HCT116 (cell line): ENCODE measurements around the gene ERP29. TPM values are rescaled to one million over a fixed set of nuclear protein-coding genes. Genes with fewer than 3 reads are reported as not detected.

Experiments
- ATAC-seq: fragments of 200-7000 bp; cut with Tn5 transposase; 2 replicates; pipeline ENCODE4 v1.9.1; 2020; ENCODE audit warnings: mild to moderate bottlenecking, moderate library complexity
- BruUV-seq: library from RNA; stranded (reverse); fragments of 400-500 nt; replicated peaks from 2 replicates; lab custom pipeline; 2021; lab: Mats Ljungman, UMichigan
- CTCF ChIA-PET: fragments of 300-600 bp; sonication (Branson Sonifier 250); formaldehyde crosslinking; loops from one replicate; lab custom pipeline; 2021; ENCODE audit warnings: antibody characterized with exemption; lab: Charles Lee
- POLR2A ChIA-PET: fragments of 300-600, 350-600 bp; sonication (Branson Sonifier 250); formaldehyde crosslinking; loops from one replicate; lab custom pipeline; 2021; ENCODE audit warnings: antibody characterized with exemption; lab: Charles Lee
- RAD21 ChIA-PET, 2 experiments: fragments of 300-600 bp; sonication (Branson Sonifier 250); formaldehyde crosslinking; loops; one replicate each; lab custom pipeline; 2023; ENCODE audit warnings: low total read pairs in 2 of 2; ENCODE audit not compliant: uncharacterized antibody in 2 of 2, unreplicated experiment in 2 of 2, low non-redundant PET in 1 of 2; lab: Charles Lee
- DNase-seq: peaks from one replicate; pipeline ENCODE4 v3.0.0-alpha.2; 2010; ENCODE audit warnings: low read depth, low spot score
- H2AFZ ChIP-seq: fragments of 200-600 bp; shearing (Covaris generic), sonication (generic); 2 replicates; pipeline ENCODE4 v1.6.1; 2017; ENCODE audit warnings: low read depth, mixed run types, mixed read lengths, antibody characterized with exemption, low read length; ENCODE audit not compliant: poor library complexity, severe bottlenecking
- H3K27ac ChIP-seq: 2 replicates; pipeline ENCODE4 v1.5.1; 2012; ENCODE audit warnings: low read depth, low read length
- H3K27me3 ChIP-seq: fragments of 200-600 bp; sonication (generic); 2 replicates; pipeline ENCODE4 v1.6.1; 2016; ENCODE audit warnings: mixed run types, low read length, mixed read lengths; ENCODE audit not compliant: insufficient read depth
- H3K36me3 ChIP-seq, 2 experiments: fragments of 200-500 bp in 1 of 2; fragments of 200-600 bp in 1 of 2; sonication (Bioruptor generic) in 1 of 2; sonication (generic) in 1 of 2; 2 replicates each; pipeline versions ENCODE4 v1.5.1 to v1.6.1; 2014 to 2016; ENCODE audit warnings: low read length in 2 of 2, inconsistent platforms in 1 of 2, mixed read lengths in 1 of 2, mixed run types in 1 of 2; ENCODE audit not compliant: insufficient read depth in 2 of 2, control insufficient read depth in 1 of 2
- H3K4me1 ChIP-seq, 2 experiments: fragments of 200-600 bp in 1 of 2; sonication (generic) in 1 of 2; 2 replicates each; pipeline versions ENCODE4 v1.5.1 to v1.6.1; 2012 to 2017; ENCODE audit warnings: low read length in 2 of 2, inconsistent platforms in 1 of 2, mild to moderate bottlenecking in 1 of 2, mixed read lengths in 1 of 2, mixed run types in 1 of 2, moderate library complexity in 1 of 2; ENCODE audit not compliant: insufficient read depth in 2 of 2, control insufficient read depth in 1 of 2
- H3K4me2 ChIP-seq: fragments of 200-600 bp; sonication (generic); 2 replicates; pipeline ENCODE4 v1.6.1; 2017; ENCODE audit warnings: mixed run types, low read length, mixed read lengths
- H3K4me3 ChIP-seq, 2 experiments: fragments of 200-600 bp in 1 of 2; sonication (generic) in 1 of 2; replicated peaks in 1 of 2; 2 replicates each; pipeline ENCODE4 v1.5.1; 2011 to 2016; ENCODE audit warnings: low read length in 2 of 2, control low read depth in 1 of 2, low read depth in 1 of 2, mild to moderate bottlenecking in 1 of 2, mixed read lengths in 1 of 2, mixed run types in 1 of 2
- H3K79me2 ChIP-seq: fragments of 200-600 bp; sonication (generic); 2 replicates; pipeline ENCODE4 v1.6.1; 2017; ENCODE audit warnings: mild to moderate bottlenecking, mixed run types, low read length, moderate library complexity, mixed read lengths; ENCODE audit not compliant: insufficient read depth
- H3K9ac ChIP-seq: fragments of 200-600 bp; sonication (generic); 2 replicates; pipeline ENCODE4 v1.6.1; 2016; ENCODE audit warnings: low read length, mixed read lengths
- H3K9me2 ChIP-seq: fragments of 200-600 bp; sonication (generic), shearing (Covaris generic); 2 replicates; pipeline ENCODE4 v1.6.1; 2017; ENCODE audit warnings: mixed run types, mild to moderate bottlenecking, moderate library complexity; ENCODE audit not compliant: insufficient read depth
- H3K9me3 ChIP-seq, 2 experiments: fragments of 200-500 bp in 1 of 2; fragments of 200-600 bp in 1 of 2; sonication (Bioruptor generic) in 1 of 2; sonication (generic) in 1 of 2; 2 replicates each; pipeline ENCODE4 v1.6.1; 2014 to 2017; ENCODE audit warnings: low read length in 2 of 2, mixed read lengths in 2 of 2, inconsistent platforms in 1 of 2, low read depth in 1 of 2, mild to moderate bottlenecking in 1 of 2, mixed run types in 1 of 2, moderate library complexity in 1 of 2; ENCODE audit not compliant: control insufficient read depth in 1 of 2, insufficient read depth in 1 of 2
- H4K20me1 ChIP-seq: fragments of 200-600 bp; sonication (generic), shearing (Covaris generic); 2 replicates; pipeline ENCODE4 v1.6.1; 2017; ENCODE audit warnings: mixed run types, mild to moderate bottlenecking, moderate library complexity; ENCODE audit not compliant: insufficient read depth
- CBX3 ChIP-seq: IDR thresholded peaks from 2 replicates; pipeline ENCODE4 v1.6.1; 2012; ENCODE audit warnings: low read depth
- JUND ChIP-seq: IDR thresholded peaks from 2 replicates; pipeline ENCODE4 v1.6.1; 2012
- POLR2AphosphoS5 ChIP-seq: IDR thresholded peaks from 2 replicates; pipeline ENCODE4 v1.6.1; 2011; ENCODE audit warnings: mild to moderate bottlenecking, low read depth, low read length, moderate library complexity
- RAD21 ChIP-seq: IDR thresholded peaks from 2 replicates; pipeline ENCODE4 v1.6.1; 2012; ENCODE audit warnings: low read depth, mild to moderate bottlenecking
- SIN3A ChIP-seq: IDR thresholded peaks from 2 replicates; pipeline ENCODE4 v1.6.1; 2012; ENCODE audit warnings: low read depth
- SP1 ChIP-seq: IDR thresholded peaks from 2 replicates; pipeline ENCODE4 v1.6.1; 2012; ENCODE audit warnings: low read depth
- TCF7L2 ChIP-seq: IDR thresholded peaks from 2 replicates; pipeline ENCODE4 v1.7.0; 2011; ENCODE audit warnings: borderline replicate concordance, inconsistent platforms; ENCODE audit not compliant: insufficient read depth, insufficient read length; ENCODE audit errors: extremely low read depth
- YY1 ChIP-seq: IDR thresholded peaks from 2 replicates; pipeline ENCODE4 v1.6.1; 2011; ENCODE audit warnings: low read length, low read depth, moderate library complexity, mild to moderate bottlenecking; ENCODE audit not compliant: insufficient replicate concordance; ENCODE audit errors: extremely low read depth
- intact Hi-C: fragments of 100-400 bp; cut with micrococcal nuclease; formaldehyde crosslinking; loops from 2 replicates; pipeline ENCODE4 v1.10.0; 2022
- total RNA-seq: library from RNA; stranded (reverse); gene quantifications from one replicate; pipeline ENCODE4 v1.2.1, GENCODE V29; 2021; ENCODE audit not compliant: unreplicated experiment
- TF ChIP-seq, protein P1 (sequence below): IDR thresholded peaks from 2 replicates; pipeline ENCODE4 v1.6.1; 2012

Gene ERP29
- total RNA-seq, 1 experiment from 2014 or later: 130 TPM

GRCh38 chr12:112017041-112017440, 3.8 kb downstream of the ERP29 start (continued):
- TF ChIP-seq SP1 (no peak), YY1 (no peak), CBX3 (no peak)

DNA sequence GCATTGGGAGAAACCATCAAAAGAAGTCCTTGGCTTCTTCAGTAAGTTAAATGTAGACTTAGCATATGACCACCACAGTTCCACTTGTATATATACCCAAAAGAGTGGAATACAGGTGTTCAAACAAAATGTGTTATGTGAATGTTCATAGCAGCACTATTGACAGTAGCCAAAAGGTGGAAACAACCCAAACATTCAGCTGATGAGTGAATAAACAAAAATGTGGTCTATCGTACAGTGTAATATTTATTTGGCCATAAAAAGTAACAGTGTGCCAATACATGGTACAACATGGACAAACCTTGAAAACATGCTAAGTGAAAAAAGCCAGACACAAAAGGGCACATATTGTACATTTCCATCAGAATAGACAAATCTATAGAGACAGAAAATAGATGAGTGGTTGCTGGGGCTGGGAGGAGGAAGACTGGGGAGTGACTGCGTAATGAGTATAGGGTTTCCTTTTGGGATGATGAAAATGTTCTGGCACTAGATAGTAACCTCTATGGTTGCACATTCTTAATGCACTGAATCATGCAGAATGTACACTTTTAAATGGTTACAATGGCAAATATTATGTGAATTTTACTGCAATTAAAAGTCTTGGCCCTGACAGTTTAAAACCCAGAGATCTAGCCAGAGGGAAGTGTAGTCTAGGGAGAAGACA, 5.5 kb downstream of the ERP29 start:
- H3K9me2 ChIP-seq: no peaks in the 10 kb centered on the region
- no TSS peak for BruUV-seq
- H3K4me3 ChIP-seq: no peak overlapping the region
- H3K9me3 ChIP-seq: no peaks in the 10 kb centered on the region
- CTCF ChIA-PET: no interaction called here
- RAD21 ChIA-PET: no interaction called here
- no peak overlapping the region for H3K4me2 ChIP-seq
- H4K20me1 ChIP-seq: peaks cover 8% of the 10 kb centered on the region; the same call in 1 of the 2 replicates
- POLR2A ChIA-PET: no interaction called here
- H3K27ac ChIP-seq: no peak overlapping the region
- H3K79me2 ChIP-seq: peaks cover 94% of the 10 kb centered on the region
- no peaks in the 10 kb centered on the region for H3K27me3 ChIP-seq
- H3K36me3 ChIP-seq: peaks cover 29 to 45% of the 10 kb centered on the region in 2 experiments; a peak in 3 of 4 replicates
- intact Hi-C loops: no loop called here
- no peak for DNase-seq
- H3K4me1 ChIP-seq: peaks cover 0 to 7% of the 10 kb centered on the region in 2 experiments; a peak in 3 of 4 replicates
- no peak overlapping the region for H2AFZ ChIP-seq
- TF ChIP-seq JUND (no peak), SIN3A (no peak), RAD21 (no peak), YY1 (no peak), POLR2AphosphoS5 (no peak), TCF7L2 (no peak)
- TF ChIP-seq, protein P1, sequence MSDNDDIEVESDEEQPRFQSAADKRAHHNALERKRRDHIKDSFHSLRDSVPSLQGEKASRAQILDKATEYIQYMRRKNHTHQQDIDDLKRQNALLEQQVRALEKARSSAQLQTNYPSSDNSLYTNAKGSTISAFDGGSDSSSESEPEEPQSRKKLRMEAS: no peak
- TF ChIP-seq, all 23 proteins: peak for 0
- H3K9ac ChIP-seq: no peak overlapping the region
- ATAC-seq: no peak
